ENCODE data around the gene TRIO. TPM values are rescaled to one million over a fixed set of nuclear protein-coding genes. Genes with fewer than 3 reads are reported as not detected.

The TRIO gene
- polyA plus RNA-seq, 3 donors, result 1.7 to 45.8 (median 2.1) TPM

GRCh38 chr5:14513266-14513665, 370.1 kb downstream of the TRIO start:
- Histone ChIP-seq H3K79me2 (ENCODE audit: insufficient read depth, low read length) (no peaks in the 10 kb centered on the region), H3K4me3 (replicated peaks in 1 of 3; ENCODE audit: low read depth in 2 of 3, low read length in 3 of 3) (no peak overlapping the region), H3K9me3 (replicated peaks in 1 of 2; ENCODE audit: control insufficient read depth in 1 of 2, insufficient read depth in 1 of 2, low read length in 2 of 2) (peaks cover 0 to 3% of the 10 kb centered on the region in 2 donors), H3K4me1 (ENCODE audit: control insufficient read depth in 1 of 2, insufficient read depth in 2 of 2, low read length in 2 of 2) (no peaks in the 10 kb centered on the region), H3K27ac (ENCODE audit: low read depth in 1 of 2, low read length in 2 of 2) (no peak overlapping the region), H2AFZ (ENCODE audit: insufficient read depth, low read depth, low read length, poor library complexity, severe bottlenecking) (no peak overlapping the region), H3K27me3 (ENCODE audit: control insufficient read depth in 2 of 2, insufficient read depth in 2 of 2, low read length in 2 of 2) (no peaks in the 10 kb centered on the region), H3K9ac (ENCODE audit: insufficient read depth, low read length, poor library complexity, severe bottlenecking) (no peak overlapping the region), H4K20me1 (ENCODE audit: insufficient read depth, low read length) (no peaks in the 10 kb centered on the region), H3K4me2 (replicated peaks; ENCODE audit: extremely low read depth, low read length, poor library complexity, severe bottlenecking) (no peak overlapping the region), H3K36me3 (replicated peaks in 1 of 2; ENCODE audit: control insufficient read depth in 1 of 2, insufficient read depth in 2 of 2, low read length in 2 of 2) (peaks cover 5 to 6% of the 10 kb centered on the region in 2 donors)
- TF ChIP-seq CTCF (IDR thresholded peaks at IDR 0.05), result no peak
- 91% methylated on average over 6 of the region's 12 CpGs for WGBS (ENCODE audit: insufficient coverage)
- intact Hi-C loops (cut with micrococcal nuclease), result no loop called here
- no peak for DNase-seq
- Mint-ChIP-seq H3K27ac (no peak overlapping the region), H3K27me3 (ENCODE audit: low read depth in 3 of 3) (peaks cover 0 to 2% (median 0%) of the 10 kb centered on the region in 3 donors), H3K4me1 (peaks cover 16% of the 10 kb centered on the region), H3K36me3 (peaks cover 7 to 16% of the 10 kb centered on the region in 2 donors), H3K9me3 (peaks cover 0 to 7% (median 5%) of the 10 kb centered on the region in 7 donors), H3K4me3 (no peak overlapping the region)

- H3K4me3 ChIP-seq (replicated peaks in 1 of 3; ENCODE audit: low read depth in 2 of 3, low read length in 3 of 3), result no peak overlapping the region
- H3K27me3 ChIP-seq (ENCODE audit: control insufficient read depth in 2 of 2, insufficient read depth in 2 of 2, low read length in 2 of 2), result no peaks in the 10 kb centered on the region
- H3K4me2 ChIP-seq (replicated peaks; ENCODE audit: extremely low read depth, low read length, poor library complexity, severe bottlenecking), result no peak overlapping the region
- H3K9me3 ChIP-seq (replicated peaks in 1 of 2; ENCODE audit: control insufficient read depth in 1 of 2, insufficient read depth in 1 of 2, low read length in 2 of 2), result peaks cover 0 to 4% of the 10 kb centered on the region in 2 donors
- no peak overlapping the region for H3K27ac ChIP-seq (ENCODE audit: low read depth in 1 of 2, low read length in 2 of 2)
- H3K36me3 ChIP-seq (replicated peaks in 1 of 2; ENCODE audit: control insufficient read depth in 1 of 2, insufficient read depth in 2 of 2, low read length in 2 of 2), result no peaks in the 10 kb centered on the region
- no peaks in the 10 kb centered on the region for H4K20me1 ChIP-seq (ENCODE audit: insufficient read depth, low read length)
- H3K4me1 Mint-ChIP-seq, result peaks cover 27% of the 10 kb centered on the region
- 38% methylated on average over 1 of the region's 3 CpGs for WGBS (ENCODE audit: insufficient coverage)
- peaks cover 3 to 4% of the 10 kb centered on the region in 2 donors for H3K36me3 Mint-ChIP-seq
- no peaks in the 10 kb centered on the region for H3K79me2 ChIP-seq (ENCODE audit: insufficient read depth, low read length)
- peak overlapping the region in 2 of 7 donors; percentile 0 to 19 for H3K27ac Mint-ChIP-seq
- no peak for TF ChIP-seq CTCF (IDR thresholded peaks at IDR 0.05)
- no peak overlapping the region for H3K4me3 Mint-ChIP-seq
- no peak overlapping the region for H3K9ac ChIP-seq (ENCODE audit: insufficient read depth, low read length, poor library complexity, severe bottlenecking)
- no peaks in the 10 kb centered on the region for H3K4me1 ChIP-seq (ENCODE audit: control insufficient read depth in 1 of 2, insufficient read depth in 2 of 2, low read length in 2 of 2)
- DNase-seq, result no peak
- H3K9me3 Mint-ChIP-seq, result peaks cover 4 to 10% (median 8%) of the 10 kb centered on the region in 7 donors
- no peak overlapping the region for H2AFZ ChIP-seq (ENCODE audit: insufficient read depth, low read depth, low read length, poor library complexity, severe bottlenecking)
- peaks cover 1 to 2% (median 1%) of the 10 kb centered on the region in 3 donors for H3K27me3 Mint-ChIP-seq (ENCODE audit: low read depth in 3 of 3)
- intact Hi-C loops (cut with micrococcal nuclease), result no loop called here
Measured at GRCh38 chr5:14516901-14517300, 373.8 kb downstream of the TRIO start.

Data from CD14-positive monocyte (primary cell).